Liver (tissue), 3 donors: ENCODE results near the gene MICAL3.

Source experiments
- CTCF ChIP-seq: fragments of 150-350 bp; IDR thresholded peaks from 2 replicates; pipeline ENCODE4 v1.5.1; 2017; ENCODE audit warnings: improper control_type of control experiment, low read depth, low read length; ENCODE audit not compliant: missing input control
- JUND ChIP-seq, 2 donors: IDR thresholded peaks; 2 replicates each; pipeline ENCODE4 v1.6.1; 2016; ENCODE audit warnings: antibody characterized with exemption in 2 of 2
- MAX ChIP-seq: IDR thresholded peaks from 2 replicates; pipeline ENCODE4 v1.6.1; 2016; ENCODE audit warnings: antibody characterized with exemption
- YY1 ChIP-seq: IDR thresholded peaks from 2 replicates; pipeline ENCODE4 v1.6.1; 2016; ENCODE audit warnings: antibody characterized with exemption, mild to moderate bottlenecking
- TF ChIP-seq, protein P1 (sequence below): IDR thresholded peaks from 2 replicates; pipeline ENCODE4 v1.6.1; 2016; ENCODE audit warnings: antibody characterized with exemption, mild to moderate bottlenecking
- donor health status: healthy.
- donor health status: healthy.

GRCh38 chr22:17754233-17754925, 270.0 kb downstream of the MICAL3 start:
- TF ChIP-seq CTCF (peak; percentile 50), JUND (IDR thresholded peaks at IDR 0.05) (no peak), MAX (no peak), YY1 (no peak)
- TF ChIP-seq, protein P1, sequence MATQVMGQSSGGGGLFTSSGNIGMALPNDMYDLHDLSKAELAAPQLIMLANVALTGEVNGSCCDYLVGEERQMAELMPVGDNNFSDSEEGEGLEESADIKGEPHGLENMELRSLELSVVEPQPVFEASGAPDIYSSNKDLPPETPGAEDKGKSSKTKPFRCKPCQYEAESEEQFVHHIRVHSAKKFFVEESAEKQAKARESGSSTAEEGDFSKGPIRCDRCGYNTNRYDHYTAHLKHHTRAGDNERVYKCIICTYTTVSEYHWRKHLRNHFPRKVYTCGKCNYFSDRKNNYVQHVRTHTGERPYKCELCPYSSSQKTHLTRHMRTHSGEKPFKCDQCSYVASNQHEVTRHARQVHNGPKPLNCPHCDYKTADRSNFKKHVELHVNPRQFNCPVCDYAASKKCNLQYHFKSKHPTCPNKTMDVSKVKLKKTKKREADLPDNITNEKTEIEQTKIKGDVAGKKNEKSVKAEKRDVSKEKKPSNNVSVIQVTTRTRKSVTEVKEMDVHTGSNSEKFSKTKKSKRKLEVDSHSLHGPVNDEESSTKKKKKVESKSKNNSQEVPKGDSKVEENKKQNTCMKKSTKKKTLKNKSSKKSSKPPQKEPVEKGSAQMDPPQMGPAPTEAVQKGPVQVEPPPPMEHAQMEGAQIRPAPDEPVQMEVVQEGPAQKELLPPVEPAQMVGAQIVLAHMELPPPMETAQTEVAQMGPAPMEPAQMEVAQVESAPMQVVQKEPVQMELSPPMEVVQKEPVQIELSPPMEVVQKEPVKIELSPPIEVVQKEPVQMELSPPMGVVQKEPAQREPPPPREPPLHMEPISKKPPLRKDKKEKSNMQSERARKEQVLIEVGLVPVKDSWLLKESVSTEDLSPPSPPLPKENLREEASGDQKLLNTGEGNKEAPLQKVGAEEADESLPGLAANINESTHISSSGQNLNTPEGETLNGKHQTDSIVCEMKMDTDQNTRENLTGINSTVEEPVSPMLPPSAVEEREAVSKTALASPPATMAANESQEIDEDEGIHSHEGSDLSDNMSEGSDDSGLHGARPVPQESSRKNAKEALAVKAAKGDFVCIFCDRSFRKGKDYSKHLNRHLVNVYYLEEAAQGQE = no peak
